ENCODE results near the gene SLC6A15. TPM values are rescaled to one million over a fixed set of nuclear protein-coding genes. Genes with fewer than 3 reads are reported as not detected.
A peak's percentile ranks its signal among the peaks of the same experiment; 100 is the strongest.

SLC6A15 gene
- total RNA-seq (2022) (not detected in 2 replicates), Bru-seq, nascent RNA (not detected), BruChase-seq, experiment 1, labeled RNA remaining after a 6-hour chase (percentile 2 among the genes with signal in this experiment), BruChase-seq, experiment 2, labeled RNA remaining after a 2-hour chase (percentile 2 among the genes with signal in this experiment)
- long read RNA-seq = 0 reads

- intact Hi-C loops (cut with micrococcal nuclease; ENCODE audit: unreplicated experiment) = no loop called here
Measured at GRCh38 chr12:84912198-84913128, at the start of gene SLC6A15. Gene SLC6A15, minus strand, starts transcription at chr12:84912799. Its CDS starts 20,679 bp downstream, at chr12:84892120.

GRCh38 chr12:84960918-84961317, 48.3 kb upstream of the SLC6A15 start:
- no peak for TF ChIP-seq CTCF (IDR thresholded peaks at IDR 0.05; ENCODE audit: unreplicated experiment)
- no peak for DNase-seq
- CTCF ChIA-PET = interaction anchor here (0.9 kb wide), 1 partner anchor 9 kb away, joined by 3 read pairs; no protein-coding TSS in a partner anchor
- no peaks in the 10 kb centered on the region for H3K4me1 Mint-ChIP-seq (ENCODE audit: low read depth, unreplicated experiment)
- H3K27ac Mint-ChIP-seq (ENCODE audit: unreplicated experiment) = no peak overlapping the region
- intact Hi-C loops (cut with micrococcal nuclease; ENCODE audit: unreplicated experiment) = no loop called here
- H3K9me3 Mint-ChIP-seq (ENCODE audit: low read depth, unreplicated experiment) = no peaks in the 10 kb centered on the region
- H3K36me3 Mint-ChIP-seq (ENCODE audit: insufficient read depth, unreplicated experiment) = no peaks in the 10 kb centered on the region
- no peaks in the 10 kb centered on the region for H3K27me3 Mint-ChIP-seq (ENCODE audit: unreplicated experiment)
- no TSS peak for BruUV-seq (replicated peaks)
- no peak overlapping the region for H3K4me3 Mint-ChIP-seq (ENCODE audit: low read depth, unreplicated experiment)

More at GRCh38 chr12:84912198-84913128, at the start of gene SLC6A15:
- Mint-ChIP-seq H3K4me3 (ENCODE audit: low read depth, unreplicated experiment) (peak within 1 kb of the TSS; percentile 84), H3K27ac (ENCODE audit: unreplicated experiment) (peak within 1 kb of the TSS; percentile 54), H3K27me3 (ENCODE audit: unreplicated experiment) (no peaks in the 10 kb centered on the region), H3K4me1 (ENCODE audit: low read depth, unreplicated experiment) (no peaks in the 10 kb centered on the region), H3K36me3 (ENCODE audit: insufficient read depth, unreplicated experiment) (peaks cover 13% of the 10 kb centered on the region), H3K9me3 (ENCODE audit: low read depth, unreplicated experiment) (no peaks in the 10 kb centered on the region)
- CTCF ChIA-PET = no interaction called here
- BruUV-seq (replicated peaks) = no TSS peak
- no peak for TF ChIP-seq CTCF (IDR thresholded peaks at IDR 0.05; ENCODE audit: unreplicated experiment)
- DNase-seq = no peak

- Mint-ChIP-seq H3K36me3 (ENCODE audit: insufficient read depth, unreplicated experiment) (no peaks in the 10 kb centered on the region), H3K9me3 (ENCODE audit: low read depth, unreplicated experiment) (no peaks in the 10 kb centered on the region), H3K4me3 (ENCODE audit: low read depth, unreplicated experiment) (no peak overlapping the region), H3K27ac (ENCODE audit: unreplicated experiment) (no peak overlapping the region), H3K4me1 (ENCODE audit: low read depth, unreplicated experiment) (no peaks in the 10 kb centered on the region), H3K27me3 (ENCODE audit: unreplicated experiment) (no peaks in the 10 kb centered on the region)
- TF ChIP-seq CTCF (IDR thresholded peaks at IDR 0.05; ENCODE audit: unreplicated experiment) = no peak
- intact Hi-C loops (cut with micrococcal nuclease; ENCODE audit: unreplicated experiment) = no loop called here
- CTCF ChIA-PET = interaction anchor here (0.6 kb wide), 1 partner anchor 33 kb away, joined by 3 read pairs; no protein-coding TSS in a partner anchor
- DNase-seq = no peak
- BruUV-seq (replicated peaks) = no TSS peak
Measured at GRCh38 chr12:84955298-84955697, 42.7 kb upstream of the SLC6A15 start.

GRCh38 chr12:84954415-84954814, 41.8 kb upstream of the SLC6A15 start:
- BruUV-seq (replicated peaks) = no TSS peak
- no peaks in the 10 kb centered on the region for H3K36me3 Mint-ChIP-seq (ENCODE audit: insufficient read depth, unreplicated experiment)
- no peaks in the 10 kb centered on the region for H3K9me3 Mint-ChIP-seq (ENCODE audit: low read depth, unreplicated experiment)
- H3K27me3 Mint-ChIP-seq (ENCODE audit: unreplicated experiment) = no peaks in the 10 kb centered on the region
- CTCF ChIA-PET = no interaction called here
- DNase-seq = no peak
- TF ChIP-seq CTCF (IDR thresholded peaks at IDR 0.05; ENCODE audit: unreplicated experiment) = no peak
- no peaks in the 10 kb centered on the region for H3K4me1 Mint-ChIP-seq (ENCODE audit: low read depth, unreplicated experiment)
- intact Hi-C loops (cut with micrococcal nuclease; ENCODE audit: unreplicated experiment) = no loop called here
- H3K4me3 Mint-ChIP-seq (ENCODE audit: low read depth, unreplicated experiment) = no peak overlapping the region
- no peak overlapping the region for H3K27ac Mint-ChIP-seq (ENCODE audit: unreplicated experiment)

Measured in Calu3 (cell line).